Left ventricle myocardium inferior (tissue), 1 donor: ENCODE data around the gene FKBP14. TPM values are rescaled to one million over a fixed set of nuclear protein-coding genes. Genes with fewer than 3 reads are reported as not detected.
"Not testable (repeated sequence)": the region's sequence is repeated elsewhere in the genome, so short reads cannot be mapped to it uniquely, and the experiment has no call there.

Experiments used
- DNase-seq: peaks from one replicate; pipeline ENCODE4 v3.0.0-alpha.2; 2020
- H3K27ac ChIP-seq: fragments of 200-600 bp; replicated peaks from 2 replicates; pipeline ENCODE4 v1.8.0; 2021
- H3K27me3 ChIP-seq: fragments of 200-600 bp; 2 replicates; pipeline ENCODE4 v1.8.0; 2021; ENCODE audit warnings: low read depth
- H3K36me3 ChIP-seq: fragments of 200-600 bp; 2 replicates; pipeline ENCODE4 v1.8.0; 2021
- H3K4me1 ChIP-seq: fragments of 200-600 bp; 2 replicates; pipeline ENCODE4 v1.8.0; 2021
- H3K4me3 ChIP-seq: fragments of 200-600 bp; 2 replicates; pipeline ENCODE4 v1.8.0; 2021; ENCODE audit warnings: mild to moderate bottlenecking, moderate library complexity
- H3K9me3 ChIP-seq: fragments of 200-600 bp; replicated peaks from 2 replicates; pipeline ENCODE4 v1.8.0; 2021
- intact Hi-C: fragments of 100-400 bp; cut with micrococcal nuclease; formaldehyde crosslinking; loops from one replicate; pipeline ENCODE4 v1.11.0; 2022
- total RNA-seq: library from RNA; stranded (reverse); fragmentation: NEBNext Ultra II Directional; extraction: Animal tissue kit (Norgen Biotek cat#: 25700); gene quantifications from one replicate; pipeline ENCODE4 v1.2.1, GENCODE V29; 2021
- TF ChIP-seq, protein P1 (sequence below): fragments of 200-600 bp; IDR thresholded peaks from 2 replicates; pipeline ENCODE4 v1.8.0; 2021; ENCODE audit warnings: antibody characterized with exemption, mild to moderate bottlenecking, borderline replicate concordance
- donor health status: DM: no; HTN: yes; CAD: no; lungs with severe emphysema.

The FKBP14 gene
- total RNA-seq, 1 donor from 2014 or later, result 12.0 TPM

DNA sequence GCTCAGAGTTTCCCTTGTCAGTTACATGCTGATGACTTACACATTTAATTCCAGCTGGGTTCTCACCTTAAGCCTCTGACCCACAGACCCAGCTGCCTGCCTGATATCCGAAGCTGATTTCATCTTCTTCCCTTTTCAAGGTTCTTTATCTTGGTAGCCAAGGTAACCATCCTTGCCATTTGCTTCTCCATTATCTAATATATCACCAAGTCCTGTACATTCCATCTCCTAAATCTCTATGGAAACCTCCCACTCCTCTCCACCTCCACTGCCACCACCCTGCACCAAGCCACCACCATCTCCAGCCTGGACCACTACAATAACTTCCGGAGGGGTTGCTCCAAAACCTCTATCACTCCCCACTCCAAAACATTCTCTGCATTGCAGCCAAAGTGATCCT is 56.8 kb downstream of the FKBP14 start:
- Histone ChIP-seq H3K27me3 (no peaks in the 10 kb centered on the region), H3K36me3 (peaks cover 14% of the 10 kb centered on the region), H3K4me1 (peaks cover 8% of the 10 kb centered on the region), H3K9me3 (no peaks in the 10 kb centered on the region), H3K4me3 (no peak overlapping the region), H3K27ac (no peak overlapping the region)
- DNase-seq, result no peak
- TF ChIP-seq, protein P1, sequence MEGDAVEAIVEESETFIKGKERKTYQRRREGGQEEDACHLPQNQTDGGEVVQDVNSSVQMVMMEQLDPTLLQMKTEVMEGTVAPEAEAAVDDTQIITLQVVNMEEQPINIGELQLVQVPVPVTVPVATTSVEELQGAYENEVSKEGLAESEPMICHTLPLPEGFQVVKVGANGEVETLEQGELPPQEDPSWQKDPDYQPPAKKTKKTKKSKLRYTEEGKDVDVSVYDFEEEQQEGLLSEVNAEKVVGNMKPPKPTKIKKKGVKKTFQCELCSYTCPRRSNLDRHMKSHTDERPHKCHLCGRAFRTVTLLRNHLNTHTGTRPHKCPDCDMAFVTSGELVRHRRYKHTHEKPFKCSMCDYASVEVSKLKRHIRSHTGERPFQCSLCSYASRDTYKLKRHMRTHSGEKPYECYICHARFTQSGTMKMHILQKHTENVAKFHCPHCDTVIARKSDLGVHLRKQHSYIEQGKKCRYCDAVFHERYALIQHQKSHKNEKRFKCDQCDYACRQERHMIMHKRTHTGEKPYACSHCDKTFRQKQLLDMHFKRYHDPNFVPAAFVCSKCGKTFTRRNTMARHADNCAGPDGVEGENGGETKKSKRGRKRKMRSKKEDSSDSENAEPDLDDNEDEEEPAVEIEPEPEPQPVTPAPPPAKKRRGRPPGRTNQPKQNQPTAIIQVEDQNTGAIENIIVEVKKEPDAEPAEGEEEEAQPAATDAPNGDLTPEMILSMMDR, result no peak
- intact Hi-C loops, result no loop called here

DNA sequence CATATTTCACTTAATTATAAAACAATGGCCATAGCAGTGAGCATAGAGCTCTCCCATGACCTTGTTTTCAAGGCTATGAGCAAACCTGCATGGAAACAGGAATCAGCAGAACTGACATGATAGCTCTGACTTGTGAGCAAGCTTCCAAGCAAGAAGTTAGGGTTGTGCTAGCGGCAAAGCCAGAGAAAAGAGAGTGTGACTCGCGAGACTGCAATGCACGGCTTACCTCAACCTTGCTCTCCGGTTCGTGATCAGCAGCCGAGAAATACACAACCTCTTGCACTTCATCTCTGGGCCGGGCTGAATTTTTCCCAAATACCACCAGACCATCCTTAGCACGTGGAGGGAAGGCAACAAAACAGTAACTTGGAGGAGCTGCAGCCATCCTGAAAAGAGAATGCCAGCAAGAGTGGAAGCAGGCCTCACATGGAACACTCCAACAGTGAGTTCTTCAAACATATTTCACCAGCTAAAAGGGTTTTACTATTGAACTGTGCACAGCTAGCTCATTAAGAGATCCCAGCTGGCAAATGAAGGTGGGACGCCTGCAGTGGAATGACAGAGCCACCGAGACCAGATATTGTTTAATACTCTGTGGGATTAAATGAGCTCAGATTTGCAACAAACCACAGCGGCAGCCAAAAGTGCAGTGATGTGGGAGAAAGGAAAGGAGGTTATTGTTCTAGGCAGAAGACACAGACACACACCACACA is 57.7 kb downstream of the FKBP14 start:
- no peaks in the 10 kb centered on the region for H3K27me3 ChIP-seq
- peaks cover 8% of the 10 kb centered on the region for H3K4me1 ChIP-seq
- TF ChIP-seq, protein P1, result no peak
- H3K9me3 ChIP-seq, result no peaks in the 10 kb centered on the region
- peaks cover 14% of the 10 kb centered on the region for H3K36me3 ChIP-seq
- no peak for DNase-seq
- intact Hi-C loops, result no loop called here
- H3K4me3 ChIP-seq, result no peak overlapping the region
- no peak overlapping the region for H3K27ac ChIP-seq

DNA sequence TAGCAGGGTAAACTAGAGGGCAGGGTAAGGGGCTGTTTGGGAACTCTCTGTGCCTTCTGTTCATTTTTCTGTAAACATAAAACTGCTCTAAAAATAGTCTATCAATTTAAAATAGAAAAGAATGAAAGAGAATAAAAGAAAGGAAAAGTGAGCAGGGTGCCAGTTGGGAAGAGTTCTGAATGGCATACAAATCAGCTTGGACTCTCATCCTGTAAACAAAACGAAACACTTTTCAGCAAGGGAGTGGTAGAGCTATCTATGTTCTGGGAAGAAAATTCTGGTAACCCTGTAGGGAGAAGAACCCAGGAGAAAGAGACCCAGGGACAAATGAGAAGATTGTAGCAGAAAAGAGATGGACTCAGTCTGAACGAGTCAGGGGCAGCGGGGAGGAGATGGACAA is 61.5 kb downstream of the FKBP14 start:
- Histone ChIP-seq H3K9me3 (no peaks in the 10 kb centered on the region), H3K36me3 (peaks cover 14% of the 10 kb centered on the region), H3K4me1 (no peaks in the 10 kb centered on the region), H3K27me3 (no peaks in the 10 kb centered on the region), H3K27ac (no peak overlapping the region), H3K4me3 (no peak overlapping the region)
- intact Hi-C loops, result no loop called here
- DNase-seq, result no peak
- TF ChIP-seq, protein P1, result no peak

GRCh38 chr7:29962035-29962434 is 64.5 kb downstream of the FKBP14 start:
- TF ChIP-seq, protein P1, result no peak
- intact Hi-C loops, result no loop called here
- H3K27ac ChIP-seq, result no peak overlapping the region

DNA sequence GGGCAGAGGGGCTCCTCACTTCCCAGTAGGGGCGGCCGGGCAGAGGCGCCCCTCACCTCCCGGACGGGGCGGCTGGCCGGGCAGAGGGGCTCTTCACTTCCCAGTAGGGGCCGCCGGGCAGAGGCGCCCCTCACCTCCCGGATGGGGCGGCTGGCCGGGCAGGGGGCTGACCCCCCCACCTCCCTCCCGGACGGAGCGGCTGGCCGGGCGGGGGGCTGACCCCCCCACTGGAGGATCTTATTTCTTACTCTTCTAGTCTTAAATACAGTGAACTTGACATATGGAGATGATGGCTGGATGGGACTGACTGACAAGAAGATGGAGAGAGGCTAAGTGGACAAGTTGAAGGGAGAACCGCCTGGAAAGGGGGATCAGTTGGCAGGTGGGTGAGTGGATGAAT is 64.9 kb downstream of the FKBP14 start:
- H3K27ac ChIP-seq, H3K4me1 ChIP-seq, DNase-seq, H3K4me3 ChIP-seq, H3K36me3 ChIP-seq, H3K9me3 ChIP-seq, H3K27me3 ChIP-seq, intact Hi-C loops: not testable (repeated sequence)

More at GRCh38 chr7:29962035-29962434, 64.5 kb downstream of the FKBP14 start:
- Histone ChIP-seq H3K9me3 (no peaks in the 10 kb centered on the region), H3K4me1 (no peaks in the 10 kb centered on the region), H3K36me3 (no peaks in the 10 kb centered on the region), H3K27me3 (no peaks in the 10 kb centered on the region), H3K4me3 (no peak overlapping the region)
- DNase-seq, result no peak

Other genes starting within 250 kb of the FKBP14 start
- gene WIPF3, start 220.2 kb downstream of the FKBP14 start, total RNA-seq, result 8.0 TPM
- gene SCRN1, start 36.9 kb downstream of the FKBP14 start, total RNA-seq, result 13.4 TPM
- 3.3 TPM for gene PLEKHA8, start 1.7 kb upstream of the FKBP14 start, total RNA-seq
- 21.3 TPM for gene MTURN, start 108.3 kb upstream of the FKBP14 start, total RNA-seq